NCI-H226 (cell line): ENCODE measurements around the gene C5AR2.
"Not testable (repeated sequence)": the region's sequence is repeated elsewhere in the genome, so short reads cannot be mapped to it uniquely, and the experiment has no call there.

Source experiments
- DNase-seq: peaks from one replicate; pipeline ENCODE4 v3.0.0-alpha.2; 2015

Gene C5AR2

GRCh38 chr19:47331931-47332547 is at the start of gene C5AR2:
Gene C5AR2 (plus strand): TSS chr19:47332175. CDS start chr19:47340800, 8,625 bp downstream.
- DNase-seq, result no peak

GRCh38 chr19:47283405-47284059 is 48.4 kb upstream of the C5AR2 start:
- DNase-seq, result no peak

GRCh38 chr19:47284324-47284899 is 47.6 kb upstream of the C5AR2 start:
- DNase-seq, result peak; percentile 48

GRCh38 chr19:47296036-47296435 is 35.9 kb upstream of the C5AR2 start:
- peak; percentile 52 for DNase-seq

- not testable (repeated sequence) for DNase-seq
Observed at GRCh38 chr19:47300867-47301266, 31.1 kb upstream of the C5AR2 start.

GRCh38 chr19:47302249-47302648 is 29.7 kb upstream of the C5AR2 start:
- no peak for DNase-seq

GRCh38 chr19:47303966-47304365 is 28.0 kb upstream of the C5AR2 start:
- DNase-seq, result no peak

GRCh38 chr19:47305309-47305751 is 26.6 kb upstream of the C5AR2 start:
- peak; percentile 50 for DNase-seq

GRCh38 chr19:47306303-47306702 is 25.7 kb upstream of the C5AR2 start:
- no peak for DNase-seq

- peak; percentile 12 for DNase-seq
Observed at GRCh38 chr19:47309038-47309437, 22.9 kb upstream of the C5AR2 start.

- no peak for DNase-seq
Observed at GRCh38 chr19:47309608-47310007, 22.4 kb upstream of the C5AR2 start, which contains the start of gene C5AR1. Gene C5AR1 (plus strand): TSS chr19:47309861. CDS start chr19:47309896, 35 bp downstream.

- no peak for DNase-seq
Observed at GRCh38 chr19:47310323-47310722, 21.7 kb upstream of the C5AR2 start.

- DNase-seq, result peak; percentile 66
Observed at GRCh38 chr19:47310819-47311218, 21.2 kb upstream of the C5AR2 start.

- DNase-seq, result no peak
Observed at GRCh38 chr19:47312366-47313006, 19.5 kb upstream of the C5AR2 start.

- DNase-seq, result no peak
Observed at GRCh38 chr19:47313754-47314295, 18.1 kb upstream of the C5AR2 start.

GRCh38 chr19:47315125-47315821 is 16.7 kb upstream of the C5AR2 start:
- peak; percentile 98 for DNase-seq

GRCh38 chr19:47316513-47316912 is 15.5 kb upstream of the C5AR2 start:
- DNase-seq, result no peak

GRCh38 chr19:47319923-47320871 is 11.8 kb upstream of the C5AR2 start:
- DNase-seq, result no peak

- no peak for DNase-seq
Observed at GRCh38 chr19:47321630-47322029, 10.3 kb upstream of the C5AR2 start.

- no peak for DNase-seq
Observed at GRCh38 chr19:47322058-47322457, 9.9 kb upstream of the C5AR2 start.

GRCh38 chr19:47323409-47323808 is 8.6 kb upstream of the C5AR2 start:
- DNase-seq, result no peak

GRCh38 chr19:47323872-47324271 is 8.1 kb upstream of the C5AR2 start:
- no peak for DNase-seq
